NCI-H2171 treated with DMSO at 0.1 percent for 48 hours (cell line): ENCODE measurements around the gene KLF16.
A peak's percentile ranks its signal among the peaks of the same experiment; 100 is the strongest.

Experiments
- DNase-seq: peaks from one replicate; lab custom pipeline; 2025; lab: John Stamatoyannopoulos, UW

Gene KLF16

DNA sequence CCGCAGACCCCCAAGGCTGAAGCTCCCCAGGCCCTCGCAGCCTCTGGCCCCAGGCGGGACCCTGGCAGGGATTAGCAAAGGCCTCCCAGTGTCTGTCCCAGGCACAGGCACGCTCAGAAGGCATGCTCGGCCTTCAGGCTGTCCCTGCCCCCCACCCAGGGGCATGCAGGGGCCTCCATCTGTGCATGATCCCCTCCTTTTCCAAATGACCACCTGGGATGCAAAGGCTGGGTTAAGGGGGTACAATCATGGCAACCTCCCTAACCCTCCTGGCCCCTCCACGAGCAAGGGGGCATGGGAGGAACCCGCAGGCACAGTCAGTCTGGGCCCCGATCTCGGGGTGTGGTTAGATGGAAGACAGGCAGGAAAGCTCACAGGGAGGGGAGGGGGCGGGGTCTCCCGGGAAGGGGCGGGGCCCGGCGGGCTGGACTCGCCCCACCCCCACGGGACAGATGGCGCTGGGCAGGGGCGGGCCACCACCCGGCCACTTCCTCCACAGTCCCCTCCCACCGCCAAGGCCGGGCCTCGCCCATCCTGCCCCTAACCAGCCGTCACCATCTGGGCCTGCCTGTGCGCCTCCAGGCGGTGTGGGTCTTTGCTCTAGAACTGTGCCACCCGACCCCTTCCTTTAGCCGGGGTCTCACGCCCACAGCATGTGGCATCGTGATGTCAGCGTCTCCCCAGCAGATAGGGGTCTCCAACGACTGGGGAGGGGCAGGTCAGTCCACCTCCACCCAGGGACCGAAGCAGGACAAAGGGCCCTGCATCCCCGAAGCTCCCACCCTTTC, 8.1 kb downstream of the KLF16 start:
- DNase-seq: peak; percentile 92

GRCh38 chr19:1854542-1855039, 8.8 kb downstream of the KLF16 start:
- no peak for DNase-seq

- DNase-seq: no peak
Measured at GRCh38 chr19:1854039-1854541, 9.3 kb downstream of the KLF16 start.

- DNase-seq: peak; percentile 64
Measured at GRCh38 chr19:1853295-1854038, 9.9 kb downstream of the KLF16 start.

DNA sequence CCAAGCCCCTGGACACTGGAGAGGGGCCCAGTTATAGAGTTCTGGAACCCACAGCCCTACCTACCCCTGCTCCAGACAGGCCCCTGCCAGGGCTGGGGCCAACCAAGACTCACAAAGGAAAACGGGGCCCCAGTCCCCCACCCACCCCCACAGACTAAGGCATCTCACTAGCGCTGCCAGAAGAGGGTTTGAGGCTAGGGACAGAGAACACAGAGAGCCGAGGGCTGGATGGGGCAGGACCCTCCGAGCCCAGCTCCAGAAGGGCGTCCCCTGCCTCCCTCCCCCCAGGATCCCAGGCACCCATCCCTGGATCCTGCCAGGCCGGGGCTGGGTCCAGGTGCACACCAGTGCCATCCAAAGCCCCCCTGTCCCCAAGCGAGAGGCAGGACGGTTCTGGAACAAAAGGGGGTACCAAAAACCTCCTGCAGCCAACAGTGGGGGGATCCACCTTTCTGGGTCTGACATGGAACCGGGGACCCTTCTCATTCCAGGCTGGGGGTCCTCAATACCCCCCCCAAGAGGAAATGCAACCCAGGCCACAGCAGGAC, 10.7 kb downstream of the KLF16 start:
- no peak for DNase-seq

DNA sequence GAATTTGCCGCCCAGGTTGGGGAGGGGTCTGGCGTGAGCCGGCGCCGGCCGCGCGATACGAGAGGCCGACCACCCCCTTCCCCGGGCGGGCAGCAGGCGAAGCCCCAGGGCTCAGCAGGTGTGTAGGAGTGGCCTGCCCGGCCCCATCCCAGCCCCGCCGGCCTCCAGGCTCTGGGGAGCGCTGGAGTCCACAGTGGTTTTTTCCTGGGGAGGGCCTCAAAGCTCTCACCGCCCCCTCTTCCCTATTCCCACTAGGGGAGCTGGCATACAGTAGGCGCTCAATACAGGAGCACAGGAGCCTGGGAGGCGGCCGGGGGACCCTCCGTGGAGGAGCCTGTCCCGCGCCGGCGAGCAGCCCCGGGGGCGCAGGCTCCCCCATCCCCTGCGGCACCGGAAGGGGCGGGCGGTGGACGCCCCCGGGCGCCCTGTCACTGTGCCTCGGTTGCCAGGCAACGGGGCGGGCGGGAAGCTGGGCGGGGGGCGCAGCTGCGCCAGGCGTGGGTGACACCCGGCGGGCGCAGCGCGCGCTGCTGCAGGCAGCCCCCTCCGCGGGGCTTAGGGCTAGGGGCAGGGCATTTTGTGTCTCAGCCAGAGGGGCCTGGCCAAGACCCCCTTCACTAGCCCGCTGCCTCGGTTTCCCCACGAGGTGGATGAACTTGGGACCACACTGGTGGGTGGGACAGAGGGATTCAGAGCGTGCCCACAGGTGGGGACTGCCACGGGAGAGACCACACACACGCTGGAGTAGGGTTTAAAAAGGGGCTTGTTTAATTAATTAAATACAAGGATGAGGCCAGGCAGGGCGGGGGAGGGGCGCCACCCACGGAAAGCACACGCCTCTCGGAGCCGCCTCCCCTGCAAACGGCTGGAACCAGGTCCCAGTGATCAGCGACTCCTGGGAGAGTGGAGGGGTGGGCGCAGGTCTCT, 11.5 kb downstream of the KLF16 start:
- DNase-seq: no peak

DNA sequence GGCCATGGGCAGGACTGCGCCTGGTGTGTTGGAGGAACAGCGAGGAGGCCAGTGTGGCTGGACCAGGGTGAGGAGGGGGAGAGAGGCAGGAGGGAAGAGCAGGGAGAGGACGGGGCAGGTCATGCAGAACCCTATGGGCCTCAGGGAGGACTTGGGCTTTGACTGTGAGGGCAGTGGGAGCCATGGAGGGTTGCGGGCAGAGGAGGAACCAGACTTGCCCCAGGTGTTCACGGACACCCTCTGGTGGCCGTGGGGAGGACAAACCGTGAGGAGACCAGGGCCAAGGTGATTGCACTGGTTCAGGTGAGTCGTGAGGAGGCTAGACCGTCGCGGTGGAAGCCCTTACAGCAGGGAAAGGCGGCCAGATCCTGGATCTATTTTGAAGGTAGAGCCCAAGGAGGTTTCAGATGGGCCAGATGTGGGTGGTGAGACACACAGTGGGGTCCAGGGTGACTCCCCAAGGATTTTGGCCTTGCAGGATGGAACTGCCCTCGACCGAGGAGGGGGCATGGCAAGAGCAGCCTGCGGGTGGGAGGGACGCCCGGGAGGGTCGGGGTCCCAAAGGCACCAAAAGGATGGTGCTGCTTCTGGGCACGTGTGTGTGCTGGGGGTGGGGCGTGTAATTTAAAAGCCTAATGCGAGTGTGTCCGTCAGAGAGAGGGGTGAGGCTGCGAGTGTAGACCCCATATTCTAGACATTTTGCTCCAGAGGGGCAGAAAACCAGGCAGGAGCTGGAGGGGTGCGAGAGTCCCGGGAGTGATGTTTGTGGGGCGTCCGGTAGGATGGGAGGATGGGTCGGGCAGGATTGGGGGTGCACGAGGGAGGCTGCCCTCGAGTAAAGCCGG, 12.3 kb downstream of the KLF16 start:
- DNase-seq: no peak

- DNase-seq: no peak
Measured at GRCh38 chr19:1849886-1850398, 13.4 kb downstream of the KLF16 start.

GRCh38 chr19:1849132-1849474, 14.3 kb downstream of the KLF16 start:
- DNase-seq: no peak

DNA sequence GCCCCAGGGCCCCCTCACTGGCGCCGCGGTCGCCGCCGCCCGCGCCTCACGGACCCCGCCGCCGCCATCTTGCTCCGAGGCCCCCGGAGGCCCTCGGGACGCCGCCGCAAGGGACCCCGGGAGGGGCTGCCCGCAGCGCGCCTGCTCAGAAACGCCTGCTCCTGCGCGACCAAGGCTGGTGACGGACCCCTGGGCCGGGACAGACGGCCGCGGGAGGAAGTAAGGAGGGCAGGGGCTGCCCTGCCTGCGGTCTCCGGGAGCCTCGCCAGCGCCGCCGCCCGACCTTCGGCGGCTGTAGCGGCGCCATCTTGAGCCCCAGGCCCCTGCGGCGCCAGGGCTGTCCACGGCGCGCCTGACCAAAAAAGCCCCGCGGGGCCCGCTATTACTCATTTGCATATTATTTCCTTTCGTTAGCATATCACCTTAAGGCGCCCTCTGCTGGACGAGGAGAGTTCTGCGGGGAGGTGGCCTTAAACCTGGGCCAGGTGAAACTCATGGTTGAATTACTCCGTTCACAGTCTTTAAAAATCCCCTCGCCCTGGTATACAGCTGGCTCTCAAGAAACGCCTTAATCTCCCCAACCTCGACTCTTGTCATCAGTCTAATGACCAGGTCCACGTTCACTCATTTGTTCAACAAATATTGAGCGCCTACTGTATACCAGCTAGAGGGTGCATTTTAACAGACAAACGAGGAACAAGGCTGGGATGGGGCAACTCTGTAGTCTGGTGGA, 14.8 kb downstream of the KLF16 start, which contains the start of gene REXO1:
REXO1 (minus strand) TSS at position 85 of the 733 bp plus-strand sequence. CDS start 125 bp downstream, outside the sequence.
- DNase-seq: peak; percentile 93

GRCh38 chr19:1847684-1848398, 15.5 kb downstream of the KLF16 start:
- no peak for DNase-seq

DNA sequence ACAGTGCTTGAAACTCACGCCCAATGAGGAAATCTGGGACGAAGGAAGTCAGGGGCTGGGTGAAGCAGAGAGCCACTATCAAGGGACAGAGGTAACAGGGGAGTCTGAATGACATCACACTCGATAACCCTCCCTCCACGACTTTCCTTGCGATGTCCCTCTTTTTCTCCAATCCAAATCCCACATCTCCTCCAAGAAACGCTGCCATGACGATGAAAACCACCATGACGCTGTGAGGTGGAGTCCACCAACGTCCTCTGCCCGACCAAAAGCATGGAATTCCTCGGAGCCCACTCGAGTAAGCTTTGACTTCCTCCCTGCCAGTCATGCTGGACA, 16.1 kb downstream of the KLF16 start:
- DNase-seq: no peak

DNA sequence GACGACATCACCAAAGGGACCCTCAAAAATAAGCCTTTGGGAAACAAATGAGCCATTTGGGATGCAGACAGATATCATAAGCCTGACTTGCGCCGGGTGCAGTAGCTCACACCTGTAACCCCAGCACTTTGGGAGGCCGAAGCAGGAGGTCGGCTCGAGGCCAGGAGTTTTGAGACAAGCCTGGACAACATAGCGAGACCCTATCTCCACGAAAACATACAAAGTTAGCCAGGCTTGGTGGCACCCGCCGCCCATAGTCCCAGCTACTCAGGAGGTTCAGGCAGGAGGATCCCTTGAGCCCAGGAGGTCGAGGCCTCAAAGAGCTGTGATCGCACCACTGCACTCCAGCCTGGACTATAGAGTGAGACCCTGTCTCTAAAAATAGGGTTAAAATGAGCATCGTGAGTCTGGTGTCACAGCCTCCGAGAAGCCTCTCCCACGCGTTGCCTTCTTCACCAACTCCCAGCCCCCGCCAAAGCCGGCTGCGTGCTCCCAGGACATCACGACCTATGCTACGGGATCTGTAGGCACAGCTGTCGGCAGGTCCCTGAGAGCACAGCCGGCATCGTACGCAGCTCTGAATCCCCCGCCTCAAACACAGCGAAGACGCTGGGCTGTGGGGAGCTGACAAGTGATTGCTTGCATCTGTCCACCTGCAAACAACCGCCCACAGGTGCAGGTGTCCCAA, 16.7 kb downstream of the KLF16 start:
- no peak for DNase-seq

GRCh38 chr19:1845642-1846041, 17.7 kb downstream of the KLF16 start:
- no peak for DNase-seq

DNA sequence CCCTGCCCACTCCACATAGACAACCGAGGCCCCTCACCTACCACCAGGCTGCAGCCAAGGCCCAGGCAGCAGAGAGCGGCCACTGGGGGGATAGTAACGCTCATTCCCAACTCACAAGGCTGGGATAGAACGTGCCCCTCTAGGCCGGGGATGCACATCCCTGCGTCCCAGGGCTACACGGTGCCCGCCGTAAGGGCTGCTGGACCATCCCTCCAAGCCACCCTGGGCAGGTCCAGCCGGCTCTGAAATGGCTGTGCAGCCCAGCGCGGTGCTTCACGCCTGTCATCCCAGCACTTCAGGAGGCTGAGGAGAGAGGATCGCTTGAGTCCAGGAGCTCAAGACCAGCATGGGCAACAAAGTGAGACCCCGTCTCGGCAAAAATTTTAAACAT, 18.3 kb downstream of the KLF16 start:
- no peak for DNase-seq

- DNase-seq: no peak
Measured at GRCh38 chr19:1844513-1845124, 18.8 kb downstream of the KLF16 start.

- no peak for DNase-seq
Measured at GRCh38 chr19:1843646-1844394, 19.6 kb downstream of the KLF16 start.
